A549 (cell line): ENCODE results near the gene PDCL2. TPM values are rescaled to one million over a fixed set of nuclear protein-coding genes. Genes with fewer than 3 reads are reported as not detected.

ENCODE experiments used
- ATAC-seq, 2 experiments: fragments of 200-7000 bp in 1 of 2; fragments of >200 bp in 1 of 2; cut with Nextera tagmentation in 1 of 2; cut with Tn5 transposase in 1 of 2; 3 replicates each; pipeline versions ENCODE4 v1.8.0 to v1.9.1; 2018 to 2020; ENCODE audit warnings: mild to moderate bottlenecking in 1 of 2, moderate library complexity in 1 of 2
- CTCF ChIA-PET: fragments of 300-600 bp; sonication (Branson Sonifier 250); formaldehyde crosslinking; extraction: SDS; loops from one replicate; lab custom pipeline; 2021; ENCODE audit warnings: antibody characterized with exemption, inconsistent platforms; lab: Yijun Ruan, JAX
- POLR2A ChIA-PET: fragments of 350-600 bp; formaldehyde crosslinking; extraction: SDS; loops from one replicate; lab custom pipeline; 2021; ENCODE audit warnings: antibody characterized with exemption, inconsistent platforms; lab: Yijun Ruan, JAX
- DNase-seq, 2 experiments: peaks; one replicate each; pipeline versions ENCODE4 v3.0.0 to v3.0.0-alpha.2; 2011 to 2016; ENCODE audit warnings: low read depth in 1 of 2, low spot score in 1 of 2
- FAIRE-seq: peaks from 2 replicates; lab custom pipeline; 2011; peaks lifted over from hg19 to GRCh38; lab: Jason Lieb, UNC
- H3K27ac ChIP-seq, 2 experiments: fragments of >200 bp; sonication (Bioruptor Twin); formaldehyde crosslinking; 3 replicates each; pipeline ENCODE4 v1.5.1; 2016 to 2017
- H3K4me1 ChIP-seq: fragments of >200 bp; sonication (Bioruptor Twin); formaldehyde crosslinking; 3 replicates; pipeline ENCODE4 v1.6.1; 2016
- H3K4me2 ChIP-seq: fragments of >200 bp; sonication (Bioruptor Twin); formaldehyde crosslinking; 3 replicates; pipeline ENCODE4 v1.6.1; 2016
- H3K4me3 ChIP-seq: fragments of >200 bp; sonication (Bioruptor Twin); formaldehyde crosslinking; 3 replicates; pipeline ENCODE4 v1.5.1; 2016
- H3K9me3 ChIP-seq: fragments of >200 bp; sonication (Bioruptor Twin); formaldehyde crosslinking; 3 replicates; pipeline ENCODE4 v1.6.1; 2016
- ATOH8 ChIP-seq: fragments of 250-450 bp; sonication (Bioruptor Pico); IDR thresholded peaks from 2 replicates; pipeline ENCODE4 v1.5.0; 2020; ENCODE audit warnings: low read depth, mild to moderate bottlenecking, moderate library complexity
- CHD4 ChIP-seq: fragments of 200-600 bp; sonication (generic); IDR thresholded peaks from 2 replicates; pipeline ENCODE4 v1.6.1; 2016; ENCODE audit warnings: antibody characterized with exemption, mild to moderate bottlenecking, borderline replicate concordance
- CTCF ChIP-seq: fragments of >200 bp; sonication (Bioruptor Twin); formaldehyde crosslinking; IDR thresholded peaks from 3 replicates; pipeline ENCODE4 v1.5.1; 2016
- E2F6 ChIP-seq: IDR thresholded peaks from 2 replicates; pipeline ENCODE4 v1.6.1; 2012; ENCODE audit warnings: low read depth, borderline replicate concordance
- ESRRA ChIP-seq: fragments of 150-350 bp; IDR thresholded peaks from 2 replicates; pipeline ENCODE4 v1.6.1; 2014; ENCODE audit warnings: mild to moderate bottlenecking, low read length, borderline replicate concordance
- FOSB ChIP-seq: fragments of 250-450 bp; sonication (Bioruptor Pico); IDR thresholded peaks from 2 replicates; pipeline ENCODE4 v1.5.0; 2020; ENCODE audit warnings: mild to moderate bottlenecking, moderate library complexity
- FOSL2 ChIP-seq, 2 experiments: fragments of 450-650 bp in 1 of 2; fragments of >200 bp in 1 of 2; sonication (Bioruptor Twin) in 1 of 2; formaldehyde crosslinking; IDR thresholded peaks; 2 replicates each; pipeline versions ENCODE4 v1.5.0 to v1.6.1; 2016 to 2020; ENCODE audit warnings: mild to moderate bottlenecking in 1 of 2, moderate library complexity in 1 of 2
- FOXS1 ChIP-seq: fragments of 250-450 bp; sonication (Bioruptor Pico); IDR thresholded peaks from 2 replicates; pipeline ENCODE4 v1.5.0; 2020; ENCODE audit warnings: mild to moderate bottlenecking, moderate library complexity
- GATA3 ChIP-seq: IDR thresholded peaks from 2 replicates; pipeline ENCODE4 v1.6.1; 2012; ENCODE audit warnings: borderline replicate concordance
- HDAC2 ChIP-seq: fragments of 200-600 bp; sonication (generic); IDR thresholded peaks from 2 replicates; pipeline ENCODE4 v1.6.1; 2016
- HMGXB4 ChIP-seq: fragments of 250-450 bp; sonication (Bioruptor Pico); IDR thresholded peaks from 2 replicates; pipeline ENCODE4 v1.5.0; 2021; ENCODE audit warnings: mild to moderate bottlenecking, moderate library complexity, borderline replicate concordance
- HOXB13 ChIP-seq: fragments of 250-450 bp; sonication (Bioruptor Pico); IDR thresholded peaks from 2 replicates; pipeline ENCODE4 v1.5.0; 2020; ENCODE audit warnings: low read depth, mild to moderate bottlenecking, moderate library complexity
- JUN ChIP-seq, 2 experiments: fragments of >200 bp; sonication (Bioruptor Twin); formaldehyde crosslinking; IDR thresholded peaks; 2 replicates in 1 of 2; 3 replicates in 1 of 2; pipeline ENCODE4 v1.6.1; 2016 to 2017
- MYC ChIP-seq: IDR thresholded peaks from 2 replicates; pipeline ENCODE4 v1.6.1; 2012; ENCODE audit warnings: mild to moderate bottlenecking, inconsistent platforms, low read length, improper control_type of control experiment, borderline replicate concordance
- RAD21 ChIP-seq, 2 experiments: fragments of >200 bp in 1 of 2; sonication (Bioruptor Twin) in 1 of 2; formaldehyde crosslinking in 1 of 2; IDR thresholded peaks in 1 of 2; conservative IDR thresholded peaks in 1 of 2; 2 replicates in 1 of 2; 3 replicates in 1 of 2; pipeline ENCODE4 v1.6.1; 2012 to 2018; ENCODE audit warnings: inconsistent platforms in 1 of 2
- RARB ChIP-seq: fragments of 250-450 bp; sonication (Bioruptor Pico); IDR thresholded peaks from 2 replicates; pipeline ENCODE4 v1.8.0; 2021; ENCODE audit warnings: mild to moderate bottlenecking, moderate library complexity
- TP53 ChIP-seq: fragments of 250-450 bp; sonication (Bioruptor Pico); IDR thresholded peaks from 2 replicates; pipeline ENCODE4 v1.5.0; 2021; ENCODE audit warnings: mild to moderate bottlenecking, moderate library complexity
- USF2 ChIP-seq: fragments of 450-650 bp; IDR thresholded peaks from 2 replicates; pipeline ENCODE4 v1.6.1; 2014; ENCODE audit warnings: antibody characterized with exemption
- ZFP36 ChIP-seq: fragments of 450-650 bp; IDR thresholded peaks from 2 replicates; pipeline ENCODE4 v1.6.1; 2014; ENCODE audit warnings: borderline replicate concordance; ENCODE audit not compliant: partially characterized antibody
- ZNF302 ChIP-seq: fragments of 250-450 bp; sonication (Bioruptor Pico); IDR thresholded peaks from 2 replicates; pipeline ENCODE4 v1.9.0; 2021; ENCODE audit warnings: inconsistent platforms, mild to moderate bottlenecking, moderate library complexity
- WGBS: methylation state at CpG from one replicate; pipeline ENCODE4 v1.1.6; 2017; ENCODE audit errors: missing lambda C conversion rate; 5-methylcytosine and 5-hydroxymethylcytosine counted together
- polyA plus RNA-seq, 4 experiments: library from polyadenylated mRNA; depleted of rRNA in 3 of 4; stranded (reverse); fragments of >200 nt; fragmentation: RNase III in 1 of 4; extraction: RNeasy Plus Mini Kit Qiagen cat#74134 plus additional on column Dnase treatment in 1 of 4; gene quantifications; 2 replicates in 3 of 4; 3 replicates in 1 of 4; pipeline ENCODE4 v1.2.3, GENCODE V29; 2011 to 2017

The PDCL2 gene
- polyA plus RNA-seq, 2 of the 4 experiments (the other 2 are of a cell fraction), result not detected

- Histone ChIP-seq H3K4me1 (no peaks in the 10 kb centered on the region), H3K27ac (no peak overlapping the region), H3K9me3 (no peaks in the 10 kb centered on the region), H3K4me3 (no peak overlapping the region), H3K4me2 (no peak overlapping the region)
- FAIRE-seq, result no peak
- DNase-seq, result no peak
- ATAC-seq, result no peak
- ChIA-PET CTCF (interaction anchor here (0.6 kb wide), 1 partner anchor 25 kb away, joined by 3 read pairs; no protein-coding TSS in a partner anchor), POLR2A (no interaction called here)
- TF ChIP-seq GATA3 (no peak), ZNF302 (CRISPR knock-in tag) (no peak), ATOH8 (CRISPR knock-in tag) (no peak), ESRRA (no peak), CHD4 (no peak), ZFP36 (no peak), HMGXB4 (CRISPR knock-in tag) (no peak), RARB (CRISPR knock-in tag) (no peak), E2F6 (no peak), RAD21 (conservative IDR thresholded peaks at IDR 0.05 in 1 of 2, IDR thresholded peaks at IDR 0.05 in 1 of 2) (no peak), HOXB13 (no peak), CTCF (no peak), FOSB (no peak), USF2 (no peak), MYC (no peak), FOXS1 (CRISPR knock-in tag) (no peak), TP53 (no peak), FOSL2 (IDR thresholded peaks at IDR 0.05) (no peak), FOSL2 (CRISPR knock-in tag; IDR thresholded peaks at IDR 0.05) (no peak), JUN (IDR thresholded peaks at IDR 0.05) (no peak), HDAC2 (no peak)
- 43% methylated on average over 1 of the region's 1 CpG for WGBS
Measured at GRCh38 chr4:55617587-55618197, 25.6 kb upstream of the PDCL2 start.

- FAIRE-seq (no peak), DNase-seq (no peak), ATAC-seq (no peak)
- WGBS, result 76% methylated on average over 3 of the region's 3 CpGs
- POLR2A ChIA-PET, result no interaction called here
- H3K9me3 ChIP-seq, result no peaks in the 10 kb centered on the region
- CTCF ChIA-PET, result no interaction called here
- no peak for TF ChIP-seq ESRRA
- no peak overlapping the region for H3K4me3 ChIP-seq
- no peak overlapping the region for H3K4me2 ChIP-seq
- H3K4me1 ChIP-seq, result no peaks in the 10 kb centered on the region
- H3K27ac ChIP-seq, result no peak overlapping the region
Measured at GRCh38 chr4:55615008-55615407, 23.0 kb upstream of the PDCL2 start.
